Stimulated activated CD8-positive, alpha-beta memory T cell treated with anti-CD3 and anti-CD28 coated beads, Interleukin-7, amount 100 ng/mL, for 48 hours (primary cell): Measurements from ENCODE around the gene KPNA3.

Experiments used
- DNase-seq, 2 donors: peaks; one replicate each; pipeline ENCODE4 v3.0.0-alpha.2; 2020; ENCODE audit warnings: low read depth in 1 of 2; ENCODE audit errors: extremely low read depth in 1 of 2

Gene KPNA3

DNA sequence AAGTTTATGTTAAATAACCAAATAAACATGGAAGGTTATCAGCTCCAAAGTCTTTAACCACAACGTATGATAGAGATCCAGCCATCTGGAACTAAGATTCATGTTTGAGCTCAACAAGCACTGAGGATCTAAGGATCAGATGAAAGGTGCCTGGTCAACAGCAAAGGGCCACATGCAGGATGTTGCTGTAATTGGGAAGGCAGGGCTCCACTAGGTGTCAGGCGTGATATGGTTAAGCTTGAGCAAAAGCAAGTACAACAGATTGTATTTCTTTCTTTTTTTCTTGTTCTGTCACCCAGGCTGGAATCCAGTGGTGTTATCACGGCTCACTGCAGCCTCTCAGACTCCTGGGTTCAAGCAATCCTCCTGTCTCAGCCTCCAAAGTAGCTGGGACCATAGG lies 113.2 kb downstream of the KPNA3 start:
- no peak for DNase-seq

DNA sequence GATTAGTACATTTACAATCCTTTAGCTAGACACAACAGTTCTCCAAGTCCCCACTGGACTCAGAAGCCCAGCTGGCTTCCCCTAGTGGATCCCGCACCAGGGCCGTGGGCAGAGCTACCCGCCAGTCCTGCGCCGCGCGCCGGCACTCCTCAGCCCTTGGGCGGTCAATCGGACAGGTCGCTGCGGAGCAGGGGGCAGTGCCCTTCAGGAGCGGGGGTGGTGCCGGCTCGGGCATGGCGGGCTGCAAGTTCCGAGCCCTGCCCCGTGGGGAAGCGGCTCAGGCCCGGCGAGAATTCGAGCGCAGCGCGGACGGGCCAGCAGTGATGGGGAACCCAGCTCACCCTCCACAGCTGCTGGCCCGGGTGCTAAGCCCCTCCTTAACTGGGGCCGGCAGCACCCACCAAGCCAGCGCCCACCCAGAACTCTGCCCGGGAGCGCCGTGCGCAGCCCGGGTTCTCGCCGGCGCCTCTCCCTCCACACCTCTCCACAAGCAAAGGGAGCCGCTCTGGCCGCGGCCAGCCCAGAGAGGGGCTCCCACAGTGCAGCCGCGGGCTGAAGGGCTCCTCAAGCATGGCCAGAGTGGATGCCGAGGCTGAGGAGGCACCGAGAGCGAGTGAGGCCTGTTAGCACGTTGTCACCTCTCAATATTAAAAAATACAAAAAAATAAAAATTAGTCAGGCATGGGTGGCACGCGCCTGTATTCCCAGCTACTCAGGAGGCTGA lies 114.1 kb downstream of the KPNA3 start:
- no peak for DNase-seq

DNA sequence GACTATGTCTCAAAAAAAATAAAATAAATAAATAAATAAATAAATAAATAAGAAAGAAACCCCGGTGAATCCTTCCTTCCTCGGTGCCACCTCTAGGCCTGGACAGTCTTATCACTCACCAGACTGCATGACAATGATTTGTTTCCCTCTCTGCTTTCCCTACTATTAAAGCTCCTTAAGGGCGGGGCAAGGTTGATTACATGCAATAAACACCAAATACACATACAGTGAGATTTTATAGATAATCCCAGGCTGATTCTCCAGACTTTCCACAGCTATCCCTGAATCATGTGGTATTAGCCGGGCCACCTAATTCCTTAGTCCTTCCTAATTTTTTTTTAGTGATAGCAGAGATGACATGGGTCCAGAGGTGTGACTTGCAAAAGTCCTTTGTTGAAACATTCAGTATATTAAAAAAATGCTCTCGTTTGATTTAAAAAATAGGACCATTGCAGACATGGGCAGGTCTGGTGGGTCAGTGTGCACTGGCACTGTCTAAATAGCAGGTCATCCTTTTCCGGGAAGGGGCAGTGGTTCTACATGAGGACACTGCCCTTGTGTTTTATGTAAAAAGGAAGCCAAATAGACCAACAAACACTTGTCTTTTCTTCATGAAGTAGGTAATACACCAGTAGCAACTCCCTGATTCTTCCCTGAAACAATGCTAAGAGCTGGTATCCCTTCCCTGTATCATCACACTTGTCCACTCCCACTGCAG lies 115.7 kb downstream of the KPNA3 start:
- no peak for DNase-seq

DNA sequence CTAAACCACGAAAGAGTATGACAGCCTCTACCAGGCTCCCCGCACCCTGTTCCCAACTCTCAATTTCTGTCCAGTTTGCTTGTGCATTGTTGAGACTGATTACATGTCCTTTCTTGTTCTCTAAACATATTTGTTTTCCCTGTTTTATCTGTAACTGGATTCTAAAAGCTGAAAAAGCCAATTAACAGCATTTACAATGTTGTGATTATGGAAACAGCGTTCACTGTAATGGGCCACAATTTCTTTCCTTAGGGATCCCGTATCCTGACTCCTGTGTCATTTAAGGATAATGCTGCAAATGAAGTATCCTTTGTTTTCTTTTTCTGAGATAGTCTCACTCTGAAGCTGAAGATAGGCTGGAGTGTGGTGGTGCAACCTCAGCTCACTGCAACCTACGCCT lies 121.7 kb downstream of the KPNA3 start:
- DNase-seq, result no peak

DNA sequence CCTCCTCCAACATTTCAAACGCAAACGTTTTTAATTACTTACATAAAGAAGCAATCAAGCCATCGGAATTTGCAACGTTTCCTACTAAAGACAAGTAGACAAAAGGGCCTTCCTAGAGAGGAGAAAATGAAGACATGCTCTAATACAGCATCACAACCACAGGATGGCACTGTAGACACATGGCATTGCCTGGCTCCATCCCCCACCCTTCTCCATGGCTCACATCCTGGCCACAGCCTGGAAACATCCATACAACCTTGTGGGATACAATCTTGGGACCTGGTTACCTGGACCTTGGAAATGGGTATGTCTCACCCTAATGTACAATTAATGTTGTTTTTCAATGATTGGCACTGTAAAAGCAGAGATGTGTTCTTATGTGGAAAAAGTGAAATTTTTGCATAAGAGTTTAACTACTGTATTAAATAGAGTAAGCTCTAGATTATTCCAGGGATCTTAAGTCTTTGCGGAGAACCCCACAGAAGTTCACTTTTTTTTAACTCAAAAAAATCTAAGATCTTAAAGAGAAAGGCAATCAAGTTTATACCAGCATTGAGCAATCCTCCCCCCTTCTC lies 122.7 kb downstream of the KPNA3 start:
- DNase-seq, result no peak

DNA sequence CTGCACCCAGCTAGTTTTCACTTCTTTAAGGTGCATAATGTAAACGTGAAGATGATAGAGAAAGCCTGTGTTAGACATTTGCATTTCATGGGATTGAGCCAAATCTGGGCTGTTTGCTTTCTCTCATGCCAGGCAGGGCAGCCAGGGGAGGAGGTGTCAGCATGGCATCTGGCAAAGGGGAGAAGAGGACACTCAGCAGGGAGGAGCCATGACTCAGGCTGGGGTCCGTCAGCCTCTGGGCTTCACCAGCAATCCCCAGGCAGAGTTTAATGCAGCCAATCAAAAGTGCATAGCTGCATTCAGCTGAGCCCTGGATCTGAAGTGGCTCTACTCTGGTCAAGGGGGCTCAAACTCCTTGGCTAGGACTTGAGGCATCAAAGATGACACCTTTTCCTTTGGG lies 124.7 kb downstream of the KPNA3 start:
- no peak for DNase-seq

DNA sequence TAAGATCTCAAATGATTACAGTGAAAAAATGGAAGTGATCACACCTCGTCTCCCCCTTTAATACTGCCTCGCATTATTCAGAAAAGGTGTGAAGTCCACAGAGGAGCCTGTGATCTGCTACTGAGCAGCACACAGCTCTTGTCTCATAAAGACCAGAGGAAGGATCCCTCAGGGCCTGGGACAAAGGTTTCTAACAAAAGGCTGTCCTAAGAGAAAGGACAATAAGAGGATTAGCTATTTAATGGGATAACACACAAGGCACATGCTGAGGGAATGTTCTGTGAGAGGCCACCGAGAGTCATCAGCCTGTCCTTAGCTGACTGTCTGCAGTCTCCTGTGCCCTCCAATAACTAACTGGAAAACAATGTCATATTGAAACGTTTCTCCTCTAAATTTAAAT lies 127.9 kb downstream of the KPNA3 start:
- DNase-seq, result no peak

DNA sequence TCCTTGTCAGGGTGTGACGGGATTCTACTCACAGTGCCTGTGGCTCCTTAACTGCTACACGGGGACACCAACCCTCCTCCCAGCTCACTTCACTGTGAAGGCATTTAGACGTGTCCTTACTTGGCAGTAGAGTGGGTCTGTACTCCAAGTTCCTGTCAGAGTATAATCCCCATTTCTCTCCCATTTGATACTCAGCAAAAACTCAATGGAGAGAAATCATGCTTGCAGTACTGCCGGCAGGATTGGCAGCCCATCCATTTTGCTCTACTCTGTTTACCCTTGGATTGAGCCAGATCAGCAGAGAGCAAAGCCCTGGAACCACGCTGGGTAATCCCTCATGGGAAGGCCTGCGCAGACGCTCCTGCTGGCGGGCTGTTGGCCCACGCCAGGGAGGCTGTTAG lies 135.2 kb downstream of the KPNA3 start:
- no peak for DNase-seq

DNA sequence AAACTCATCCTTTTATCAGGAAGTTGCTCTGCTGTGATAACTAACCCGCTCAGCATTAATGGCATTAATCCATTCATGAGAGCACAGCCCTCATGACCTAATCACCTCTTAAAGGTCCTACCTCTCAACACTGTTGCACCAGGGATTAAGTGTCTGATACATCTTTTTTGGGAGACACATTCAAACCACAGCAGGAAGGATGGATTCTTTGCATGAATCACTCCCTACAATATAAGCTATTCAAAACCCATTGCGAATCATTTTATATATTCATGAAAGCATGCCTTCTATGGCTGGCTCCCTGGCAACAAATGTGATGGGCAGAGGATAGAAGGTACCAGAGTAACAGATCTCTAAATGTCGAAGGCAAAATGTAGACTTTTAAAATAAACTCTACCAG lies 136.6 kb downstream of the KPNA3 start:
- DNase-seq, result no peak

DNA sequence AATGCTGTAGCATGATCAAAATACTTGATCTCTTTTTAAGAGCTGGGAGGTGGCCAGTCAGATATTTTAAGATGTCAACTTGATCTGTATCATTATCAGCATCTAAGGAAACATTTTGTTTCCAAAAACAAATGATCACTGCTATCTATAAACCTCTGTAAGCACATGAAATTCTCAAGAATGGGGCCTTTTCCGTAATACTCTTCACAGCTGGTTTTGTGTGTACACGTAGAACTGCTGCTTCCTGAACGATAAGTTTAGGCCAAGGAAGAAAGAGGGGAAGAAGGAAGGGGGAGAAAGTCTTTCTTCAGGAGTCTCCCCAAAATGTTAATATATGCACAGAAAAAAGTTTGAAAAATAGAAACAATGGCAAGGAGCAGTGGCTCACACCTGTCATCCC lies 138.5 kb downstream of the KPNA3 start:
- DNase-seq, result no peak

DNA sequence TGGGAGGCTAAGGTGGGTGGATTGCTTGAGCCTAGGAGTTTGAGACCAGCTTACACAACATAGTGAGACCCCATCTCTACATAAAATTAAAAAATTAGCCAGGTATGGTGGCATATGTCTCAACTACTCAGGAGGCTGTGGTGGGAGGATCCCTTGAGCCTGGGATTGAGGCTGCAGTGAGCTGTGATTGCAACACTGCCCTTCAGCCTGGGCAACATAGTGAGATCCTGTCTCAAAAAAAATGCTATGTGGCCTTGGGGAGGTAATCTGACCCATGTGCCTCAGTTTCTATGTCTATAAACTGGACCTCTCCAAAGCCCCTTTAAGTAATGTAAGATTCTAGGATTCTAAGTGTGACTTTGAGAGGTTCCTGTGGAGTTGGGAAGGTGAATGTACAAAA lies 139.0 kb downstream of the KPNA3 start:
- DNase-seq, result no peak

DNA sequence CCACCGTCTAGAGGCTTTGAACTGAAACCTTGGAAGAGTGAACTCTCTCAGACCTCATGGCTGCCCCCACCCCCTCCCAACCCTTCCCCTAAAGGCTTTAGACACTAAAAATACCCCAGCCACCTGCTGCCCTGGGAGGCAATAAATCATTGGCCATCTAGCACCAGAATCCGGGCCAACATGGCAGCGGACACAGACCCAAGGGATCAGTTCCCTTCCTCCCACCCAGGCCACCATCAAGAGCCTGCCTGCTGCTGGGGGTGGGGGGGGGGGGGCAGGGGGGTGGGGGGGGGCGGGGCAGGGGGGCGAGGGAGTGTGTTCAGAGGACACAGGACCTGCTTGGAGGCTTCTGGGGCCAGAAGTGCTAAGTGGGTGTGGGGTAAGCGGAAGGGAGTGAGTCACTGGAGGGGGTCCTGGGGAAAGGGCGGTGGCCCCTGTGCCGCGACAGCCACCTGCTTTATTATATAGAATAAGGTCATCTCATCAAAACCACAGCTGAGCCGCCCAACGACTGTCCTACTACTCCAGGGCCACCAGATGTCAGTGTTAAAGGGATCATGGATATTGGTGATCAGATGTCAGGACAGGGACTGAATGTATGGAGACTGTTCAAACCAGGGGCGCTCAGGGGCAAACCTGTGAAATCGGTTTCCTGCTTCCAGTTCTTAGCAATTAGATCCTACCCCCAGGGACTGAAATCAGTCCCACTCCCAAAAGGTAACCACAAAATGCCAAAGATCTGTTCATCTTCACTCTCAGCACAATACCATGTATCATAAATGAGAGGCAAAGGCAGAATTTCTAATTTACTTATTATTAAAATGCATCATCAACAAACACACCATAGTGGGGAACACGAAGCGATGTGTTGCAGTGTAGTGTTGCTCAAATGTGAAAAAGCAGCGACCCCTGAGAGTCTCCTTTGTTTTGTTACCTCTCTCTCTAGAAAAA lies 139.9 kb downstream of the KPNA3 start:
- DNase-seq, result no peak

DNA sequence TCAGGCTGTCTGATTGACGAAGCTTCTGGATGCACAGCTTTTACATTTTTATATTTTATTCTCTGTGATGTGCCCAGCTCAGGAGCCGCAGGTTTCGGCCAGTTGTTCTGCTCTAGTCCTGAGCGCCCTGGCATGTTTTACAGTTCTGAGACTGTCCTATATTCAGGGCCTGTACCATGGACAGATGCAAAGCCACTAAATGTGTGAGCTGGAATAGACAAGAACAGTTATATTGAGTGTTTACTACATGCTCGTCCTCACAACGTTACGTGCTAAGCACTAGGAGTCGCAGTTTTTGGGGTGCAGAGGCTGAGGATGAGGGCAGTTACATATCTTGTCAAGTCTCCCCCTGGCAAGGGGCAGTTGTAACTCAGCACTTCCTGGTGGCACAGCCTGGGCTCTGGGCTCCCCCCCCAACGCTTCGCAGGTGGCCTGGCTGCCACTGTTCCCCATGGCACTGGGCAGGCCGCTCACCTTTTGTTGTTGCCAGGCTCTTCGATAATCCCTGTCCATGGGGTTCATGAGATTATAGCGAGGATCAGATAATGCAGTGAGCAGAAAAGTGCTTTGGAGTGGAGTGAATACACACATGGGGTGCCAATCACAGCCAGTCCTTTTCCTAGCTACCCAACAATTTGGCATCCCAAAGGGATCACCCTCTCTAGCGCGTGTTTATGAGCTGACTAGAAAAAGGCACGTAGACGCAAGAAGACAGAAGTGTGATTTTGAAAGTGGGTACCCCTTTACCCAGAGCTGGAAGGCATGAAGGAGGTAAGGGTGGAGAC lies 140.7 kb downstream of the KPNA3 start:
- DNase-seq, result no peak

DNA sequence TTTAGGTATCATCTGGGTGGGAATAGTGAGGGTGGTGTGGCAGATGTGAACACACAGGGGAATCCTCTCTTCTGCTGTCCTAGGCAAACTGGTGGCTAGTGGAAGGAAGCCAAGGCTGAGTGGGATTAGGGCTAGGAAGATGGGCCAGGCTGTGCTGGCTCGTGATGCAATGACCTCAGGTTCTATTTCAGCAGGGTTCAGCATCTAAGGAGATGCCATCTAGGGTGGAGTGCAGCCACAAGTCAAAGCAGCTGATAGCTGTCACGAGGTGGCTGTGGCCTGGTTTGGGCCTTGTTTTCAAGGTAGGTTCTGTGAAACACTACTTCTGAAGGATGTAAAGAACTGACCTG lies 142.5 kb downstream of the KPNA3 start:
- DNase-seq, result no peak
